Endothelial cell of umbilical vein (primary cell): Measurements from ENCODE around the gene SIDT1. TPM values are rescaled to one million over a fixed set of nuclear protein-coding genes. Genes with fewer than 3 reads are reported as not detected.

Experiments used
- BruUV-seq: library from RNA; stranded (reverse); fragments of 400-500 nt; replicated peaks from 2 replicates; lab custom pipeline; 2021; lab: Mats Ljungman, UMichigan
- CTCF ChIA-PET: fragments of 300-600, 350-600 bp; sonication (Branson Sonifier 250); formaldehyde crosslinking; loops from one replicate; lab custom pipeline; 2021; ENCODE audit warnings: antibody characterized with exemption, inconsistent platforms; lab: Charles Lee
- POLR2A ChIA-PET: fragments of 300-600, 350-600 bp; sonication (Branson Sonifier 250); formaldehyde crosslinking; loops from one replicate; lab custom pipeline; 2021; ENCODE audit warnings: antibody characterized with exemption, inconsistent platforms; lab: Charles Lee
- DNase-seq: peaks from one replicate; pipeline ENCODE4 v3.0.0-alpha.2; 2011; ENCODE audit warnings: low read depth, low spot score
- FAIRE-seq: peaks from 2 replicates; lab custom pipeline; 2011; peaks lifted over from hg19 to GRCh38; lab: Jason Lieb, UNC
- H2AFZ ChIP-seq: 2 replicates; pipeline ENCODE4 v1.6.0; 2012; ENCODE audit warnings: low read depth, low read length, control low read depth, inconsistent platforms
- H3K27ac ChIP-seq: 2 replicates; pipeline ENCODE4 v1.5.1; 2011; ENCODE audit warnings: low read depth, mild to moderate bottlenecking, control low read depth, low read length, moderate library complexity; ENCODE audit not compliant: insufficient read depth
- H3K27me3 ChIP-seq, 2 experiments: 2 replicates each; pipeline versions ENCODE4 v1.6.0 to v1.6.1; 2011; ENCODE audit warnings: low read length in 2 of 2, mixed read lengths in 1 of 2; ENCODE audit not compliant: control insufficient read depth in 2 of 2, insufficient read depth in 2 of 2
- H3K36me3 ChIP-seq, 2 experiments: 2 replicates in 1 of 2; 3 replicates in 1 of 2; pipeline ENCODE4 v1.5.1; 2011; ENCODE audit warnings: low read length in 2 of 2, mild to moderate bottlenecking in 1 of 2, moderate library complexity in 1 of 2; ENCODE audit not compliant: control insufficient read depth in 2 of 2, insufficient read depth in 2 of 2; ENCODE audit errors: extremely low read depth in 1 of 2
- H3K4me1 ChIP-seq: 3 replicates; pipeline ENCODE4 v1.5.1; 2011; ENCODE audit warnings: mild to moderate bottlenecking, low read length; ENCODE audit not compliant: control insufficient read depth, insufficient read depth; ENCODE audit errors: extremely low read depth
- H3K4me2 ChIP-seq: 2 replicates; pipeline ENCODE4 v1.6.1; 2011; ENCODE audit warnings: low read length, control low read depth, mixed read lengths; ENCODE audit not compliant: insufficient read depth
- H3K4me3 ChIP-seq, 3 experiments: fragments of 200-600 bp in 1 of 3; sonication (generic), shearing (Covaris generic) in 1 of 3; replicated peaks in 1 of 3; 2 replicates each; pipeline ENCODE4 v1.5.1; 2011 to 2016; ENCODE audit warnings: control low read depth in 3 of 3, low read length in 3 of 3, mild to moderate bottlenecking in 2 of 3, inconsistent platforms in 1 of 3, low read depth in 1 of 3, moderate library complexity in 1 of 3; ENCODE audit not compliant: insufficient read depth in 1 of 3
- H3K79me2 ChIP-seq: 2 replicates; pipeline ENCODE4 v1.6.0; 2012; ENCODE audit warnings: low read length, inconsistent platforms; ENCODE audit not compliant: control insufficient read depth, insufficient read depth
- H3K9ac ChIP-seq: replicated peaks from 2 replicates; pipeline ENCODE3; 2011; ENCODE audit warnings: low read length, control low read depth; ENCODE audit not compliant: insufficient read depth; ENCODE audit errors: extremely low read depth
- H3K9me1 ChIP-seq: replicated peaks from 3 replicates; pipeline ENCODE4 v1.6.0; 2011; ENCODE audit warnings: mild to moderate bottlenecking, low read length; ENCODE audit not compliant: control insufficient read depth, insufficient read depth; ENCODE audit errors: extremely low read depth
- H3K9me3 ChIP-seq: replicated peaks from 2 replicates; pipeline ENCODE4 v1.5.1; 2012; ENCODE audit warnings: low read length, inconsistent platforms; ENCODE audit not compliant: control insufficient read depth, insufficient read depth
- H4K20me1 ChIP-seq: replicated peaks from 2 replicates; pipeline ENCODE3; 2011; ENCODE audit warnings: mild to moderate bottlenecking, low read length; ENCODE audit not compliant: control insufficient read depth, insufficient read depth; ENCODE audit errors: extremely low read depth
- CTCF ChIP-seq, 2 donors: IDR thresholded peaks; 1 replicate in 1 of 2; 2 replicates in 1 of 2; pipeline ENCODE4 v1.5.1; 2011; ENCODE audit warnings: low read length in 2 of 2, mild to moderate bottlenecking in 2 of 2, moderate library complexity in 2 of 2, control low read depth in 1 of 2, inconsistent platforms in 1 of 2, low read depth in 1 of 2; ENCODE audit not compliant: insufficient read depth in 1 of 2; ENCODE audit errors: extremely low read depth in 1 of 2
- EZH2 ChIP-seq: IDR thresholded peaks from 2 replicates; pipeline ENCODE4 v1.6.1; 2012; ENCODE audit warnings: borderline replicate concordance, low read depth, mild to moderate bottlenecking, moderate library complexity, low read length, inconsistent platforms; ENCODE audit not compliant: severe bottlenecking
- FOS ChIP-seq: IDR thresholded peaks from 2 replicates; pipeline ENCODE4 v1.6.1; 2011; ENCODE audit warnings: mild to moderate bottlenecking, low read length, moderate library complexity, borderline replicate concordance; ENCODE audit not compliant: insufficient read depth
- GATA2 ChIP-seq: IDR thresholded peaks from 2 replicates; pipeline ENCODE4 v1.7.0; 2011; ENCODE audit warnings: low read depth, mild to moderate bottlenecking, moderate library complexity, mixed read lengths, low read length; ENCODE audit not compliant: insufficient read length, insufficient read depth
- JUN ChIP-seq: IDR thresholded peaks from 2 replicates; pipeline ENCODE4 v1.6.1; 2011; ENCODE audit warnings: borderline replicate concordance, low read depth; ENCODE audit not compliant: insufficient read length, insufficient read depth
- MAX ChIP-seq: IDR thresholded peaks from 2 replicates; pipeline ENCODE4 v1.6.1; 2011; ENCODE audit not compliant: insufficient read depth, insufficient read length
- MYC ChIP-seq: IDR thresholded peaks from one replicate; pipeline ENCODE4 v1.6.1; 2011; ENCODE audit warnings: mild to moderate bottlenecking, low read depth, low read length
- POLR2A ChIP-seq: IDR thresholded peaks from 2 replicates; pipeline ENCODE4 v1.6.1; 2012; ENCODE audit warnings: low read depth, mild to moderate bottlenecking, control low read depth, low read length
- POLR2AphosphoS5 ChIP-seq: IDR thresholded peaks from 2 replicates; pipeline ENCODE4 v1.6.1; 2012; ENCODE audit warnings: low read depth, mild to moderate bottlenecking, control low read depth, low read length, moderate library complexity; ENCODE audit not compliant: insufficient read depth
- dilution Hi-C: fragments of 300-500 bp; cut with MboI; formaldehyde crosslinking; loops from one replicate; pipeline ENCODE4 v1.15.0; 2019; ENCODE audit warnings: low sequenced_read_pairs; ENCODE audit not compliant: extremely low pct_ligation_motif_present
- intact Hi-C: fragments of 100-400 bp; cut with micrococcal nuclease; formaldehyde crosslinking; loops from one replicate; pipeline ENCODE4 v1.10.0; 2022
- polyA plus RNA-seq, 4 experiments: library from polyadenylated mRNA; depleted of rRNA in 3 of 4; stranded (reverse) in 3 of 4; unstranded in 1 of 4; fragments of >200 nt; gene quantifications; 2 replicates each; pipeline versions ENCODE4 v1.2.1 to v1.2.3, GENCODE V29; 2011 to 2012; ENCODE audit warnings: missing spikeins in 1 of 4
- total RNA-seq: library from RNA; stranded (reverse); gene quantifications from 2 replicates; pipeline ENCODE4 v1.2.3, GENCODE V29; 2021

The SIDT1 gene
- total and polyA plus RNA-seq, 2 donors (not counting 3 experiments of a cell fraction or from before 2014, with no cell fraction given), result 0.07 TPM; not detected in 1

GRCh38 chr3:113546414-113546893 is 14.1 kb downstream of the SIDT1 start:
- H3K9me3 ChIP-seq, result no peaks in the 10 kb centered on the region
- no peaks in the 10 kb centered on the region for H3K4me1 ChIP-seq
- no TSS peak for BruUV-seq
- DNase-seq (no peak), FAIRE-seq (no peak)
- H3K4me3 ChIP-seq, result no peak overlapping the region
- dilution Hi-C loops (no loop called here), intact Hi-C loops (no loop called here)
- H2AFZ ChIP-seq, result no peak overlapping the region
- H3K27me3 ChIP-seq, result peaks cover 7 to 19% of the 10 kb centered on the region in 2 experiments
- CTCF ChIA-PET, result interaction anchor here (1.3 kb wide), 2 partner anchors 9 to 17 kb away, joined by 3 to 4 read pairs; no protein-coding TSS in a partner anchor
- H3K27ac ChIP-seq, result no peak overlapping the region
- POLR2A ChIA-PET, result interaction anchor here (1.1 kb wide), 1 partner anchor 32 kb away, joined by 4 read pairs; no protein-coding TSS in a partner anchor
- no peak overlapping the region for H3K9ac ChIP-seq
- no peaks in the 10 kb centered on the region for H3K79me2 ChIP-seq
- no peak overlapping the region for H3K4me2 ChIP-seq
- H4K20me1 ChIP-seq, result no peaks in the 10 kb centered on the region
- no peaks in the 10 kb centered on the region for H3K9me1 ChIP-seq
- TF ChIP-seq POLR2A, result no peak
- no peak for TF ChIP-seq MAX
- TF ChIP-seq CTCF (IDR thresholded peaks at IDR 0.05; ENCODE audit: extremely low read depth in 1 of 2, insufficient read depth in 1 of 2, low read depth in 1 of 2, low read length in 2 of 2), result no peak
- no peak for TF ChIP-seq GATA2
- H3K36me3 ChIP-seq, result no peaks in the 10 kb centered on the region

- CTCF ChIA-PET, result no interaction called here
- Histone ChIP-seq H3K36me3 (no peaks in the 10 kb centered on the region), H3K27me3 (peaks cover 14 to 24% of the 10 kb centered on the region in 2 experiments), H4K20me1 (no peaks in the 10 kb centered on the region), H3K4me1 (no peaks in the 10 kb centered on the region), H3K4me3 (no peak overlapping the region), H2AFZ (no peak overlapping the region), H3K9me3 (no peaks in the 10 kb centered on the region), H3K9me1 (no peaks in the 10 kb centered on the region), H3K27ac (no peak overlapping the region), H3K4me2 (no peak overlapping the region), H3K79me2 (no peaks in the 10 kb centered on the region), H3K9ac (no peak overlapping the region)
- FAIRE-seq (no peak), DNase-seq (no peak)
- POLR2A ChIA-PET, result no interaction called here
- TF ChIP-seq POLR2A (no peak), GATA2 (no peak), JUN (no peak), FOS (no peak), POLR2AphosphoS5 (no peak), MYC (no peak), EZH2 (no peak), MAX (no peak)
- dilution Hi-C loops, result no loop called here
- intact Hi-C loops, result no loop called here
- no TSS peak for BruUV-seq
These were observed 16.1 kb downstream of the SIDT1 start for GRCh38 chr3:113548501-113548900.
